Stimulated activated CD4-positive, alpha-beta T cell treated with anti-CD3 and anti-CD28 coated beads, Interleukin-12 subunit alpha, Interleukin-12 subunit beta, amount 100 ng/mL, for 48 hours (primary cell): Measurements from ENCODE around the gene PCDHGA5.
"Not testable (repeated sequence)": the region's sequence is repeated elsewhere in the genome, so short reads cannot be mapped to it uniquely, and the experiment has no call there.

Source experiments
- DNase-seq, 3 donors: peaks; one replicate each; pipeline ENCODE4 v3.0.0-alpha.2; 2020; ENCODE audit warnings: low read depth in 2 of 3, low spot score in 1 of 3

The PCDHGA5 gene

DNA sequence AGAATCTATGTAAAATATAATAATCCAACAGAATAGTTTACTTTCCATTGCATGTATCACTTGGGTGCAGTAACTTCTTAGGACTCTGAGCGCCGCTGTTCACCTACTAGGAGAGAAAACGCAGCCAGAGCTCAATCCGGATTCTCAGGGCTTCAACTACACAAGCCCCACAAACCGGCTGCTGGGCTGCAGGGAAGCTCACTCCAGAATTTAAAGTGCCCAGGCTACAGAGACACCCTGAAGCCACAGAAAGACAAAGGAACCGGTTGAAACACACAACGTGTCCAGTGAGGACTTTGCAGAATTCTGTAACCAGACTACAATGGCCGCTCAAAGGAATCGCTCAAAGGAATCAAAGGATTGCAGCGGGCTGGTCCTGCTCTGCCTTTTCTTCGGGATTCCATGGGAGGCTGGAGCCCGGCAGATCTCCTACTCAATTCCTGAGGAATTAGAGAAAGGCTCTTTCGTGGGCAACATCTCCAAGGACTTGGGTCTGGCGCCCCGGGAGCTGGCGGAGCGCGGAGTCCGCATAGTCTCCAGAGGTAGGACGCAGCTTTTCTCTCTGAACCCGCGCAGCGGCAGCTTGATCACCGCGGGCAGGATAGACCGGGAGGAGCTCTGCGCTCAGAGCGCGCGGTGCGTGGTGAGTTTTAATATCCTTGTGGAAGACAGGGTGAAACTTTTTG, 49.0 kb downstream of the PCDHGA5 start, which contains the start of gene PCDHGA10:
TSS of gene PCDHGA10 (plus strand) at position 134 of the 686 bp plus-strand sequence. CDS start at position 323, 189 bp downstream.
- DNase-seq: peak in 1 of 3 donors; percentile 33

DNA sequence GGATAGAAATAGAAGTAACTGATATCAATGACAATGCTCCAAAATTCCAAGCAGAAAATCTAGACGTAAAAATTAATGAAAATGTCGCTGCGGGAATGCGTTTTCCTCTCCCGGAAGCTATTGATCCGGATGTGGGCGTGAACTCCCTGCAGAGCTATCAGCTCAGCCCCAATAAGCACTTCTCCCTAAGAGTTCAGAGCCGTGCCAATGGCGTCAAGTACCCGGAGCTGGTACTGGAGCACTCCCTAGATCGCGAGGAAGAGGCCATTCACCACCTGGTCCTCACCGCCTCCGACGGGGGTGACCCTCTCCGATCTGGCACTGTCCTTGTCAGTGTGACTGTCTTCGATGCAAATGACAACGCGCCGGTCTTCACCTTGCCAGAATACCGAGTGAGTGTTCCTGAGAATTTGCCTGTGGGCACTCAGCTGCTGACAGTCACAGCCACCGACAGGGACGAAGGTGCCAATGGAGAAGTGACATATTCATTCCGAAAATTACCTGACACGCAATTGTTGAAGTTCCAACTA, 49.6 kb downstream of the PCDHGA5 start:
- no peak for DNase-seq

DNA sequence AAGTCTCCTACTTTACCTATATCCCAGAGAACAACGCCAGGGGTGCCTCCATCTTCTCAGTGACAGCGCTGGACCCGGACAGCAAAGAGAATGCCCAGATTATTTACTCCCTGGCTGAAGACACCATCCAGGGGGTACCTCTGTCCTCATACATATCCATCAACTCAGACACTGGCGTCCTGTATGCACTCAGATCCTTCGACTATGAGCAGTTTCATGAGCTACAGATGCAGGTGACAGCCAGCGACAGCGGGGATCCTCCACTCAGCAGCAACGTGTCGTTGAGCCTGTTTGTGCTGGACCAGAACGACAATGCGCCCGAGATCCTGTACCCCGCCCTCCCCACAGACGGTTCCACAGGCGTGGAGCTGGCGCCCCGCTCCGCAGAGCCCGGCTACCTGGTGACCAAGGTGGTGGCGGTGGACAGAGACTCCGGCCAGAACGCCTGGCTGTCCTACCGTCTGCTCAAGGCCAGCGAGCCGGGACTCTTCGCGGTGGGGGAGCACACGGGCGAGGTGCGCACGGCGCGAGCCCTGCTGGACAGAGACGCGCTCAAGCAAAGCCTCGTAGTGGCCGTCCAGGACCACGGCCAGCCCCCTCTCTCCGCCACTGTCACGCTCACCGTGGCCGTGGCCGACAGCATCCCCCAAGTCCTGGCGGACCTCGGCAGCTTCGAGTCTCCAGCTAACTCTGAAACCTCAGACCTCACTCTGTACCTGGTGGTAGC, 50.7 kb downstream of the PCDHGA5 start:
- not testable (repeated sequence) for DNase-seq

DNA sequence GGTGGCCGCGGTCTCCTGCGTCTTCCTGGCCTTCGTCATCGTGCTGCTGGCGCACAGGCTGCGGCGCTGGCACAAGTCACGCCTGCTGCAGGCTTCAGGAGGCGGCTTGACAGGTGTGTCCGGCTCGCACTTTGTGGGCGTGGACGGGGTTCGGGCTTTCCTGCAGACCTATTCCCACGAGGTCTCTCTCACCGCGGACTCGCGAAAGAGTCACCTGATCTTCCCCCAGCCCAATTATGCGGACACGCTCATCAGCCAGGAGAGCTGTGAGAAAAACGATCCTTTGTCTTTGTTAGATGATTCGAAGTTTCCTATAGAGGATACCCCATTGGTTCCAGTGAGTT, 51.3 kb downstream of the PCDHGA5 start:
- not testable (repeated sequence) for DNase-seq
